Mucosa of stomach (tissue), 1 donor: ENCODE measurements around the gene CBX8.

ENCODE experiments used
- H3K27me3 ChIP-seq: one replicate; pipeline ENCODE4 v1.7.0; 2013; ENCODE audit warnings: mild to moderate bottlenecking, low read length; ENCODE audit not compliant: control insufficient read depth, insufficient read depth
- H3K36me3 ChIP-seq: one replicate; pipeline ENCODE4 v1.7.0; 2013; ENCODE audit warnings: low read length; ENCODE audit not compliant: control insufficient read depth, insufficient read depth
- H3K4me1 ChIP-seq: one replicate; pipeline ENCODE4 v1.7.0; 2013; ENCODE audit warnings: mild to moderate bottlenecking, low read length; ENCODE audit not compliant: control insufficient read depth, insufficient read depth
- H3K4me3 ChIP-seq: one replicate; pipeline ENCODE4 v1.7.0; 2013; ENCODE audit warnings: low read length
- H3K9ac ChIP-seq: one replicate; pipeline ENCODE4 v1.7.0; 2013; ENCODE audit warnings: mild to moderate bottlenecking, low read length, moderate library complexity
- H3K9me3 ChIP-seq: one replicate; pipeline ENCODE4 v1.7.0; 2013; ENCODE audit warnings: mild to moderate bottlenecking, low read length, moderate library complexity; ENCODE audit not compliant: control insufficient read depth
- donor health status: Pancreatic carcinoma.

CBX8 gene

GRCh38 chr17:79797492-79798298 is 818 bp upstream of the CBX8 start:
- no peaks in the 10 kb centered on the region for H3K36me3 ChIP-seq
- peaks cover 57% of the 10 kb centered on the region for H3K4me1 ChIP-seq
- peaks cover 4% of the 10 kb centered on the region for H3K9me3 ChIP-seq
- no peak overlapping the region for H3K9ac ChIP-seq
- H3K4me3 ChIP-seq, result no peak overlapping the region
- H3K27me3 ChIP-seq, result peaks cover 66% of the 10 kb centered on the region

GRCh38 chr17:79796444-79796762 is 474 bp downstream of the CBX8 start:
- peaks cover 4% of the 10 kb centered on the region for H3K9me3 ChIP-seq
- peaks cover 66% of the 10 kb centered on the region for H3K27me3 ChIP-seq
- peaks cover 58% of the 10 kb centered on the region for H3K4me1 ChIP-seq
- H3K9ac ChIP-seq, result peak overlapping the region; percentile 74
- no peaks in the 10 kb centered on the region for H3K36me3 ChIP-seq
- H3K4me3 ChIP-seq, result peak overlapping the region; percentile 46

GRCh38 chr17:79795795-79796443 is 958 bp downstream of the CBX8 start:
- Histone ChIP-seq H3K9ac (no peak overlapping the region), H3K4me1 (peaks cover 58% of the 10 kb centered on the region), H3K4me3 (peak overlapping the region; percentile 46), H3K36me3 (no peaks in the 10 kb centered on the region), H3K9me3 (peaks cover 4% of the 10 kb centered on the region), H3K27me3 (peaks cover 66% of the 10 kb centered on the region)

GRCh38 chr17:79794659-79795511 is 2.0 kb downstream of the CBX8 start:
- Histone ChIP-seq H3K4me1 (peaks cover 55% of the 10 kb centered on the region), H3K36me3 (no peaks in the 10 kb centered on the region), H3K27me3 (peaks cover 66% of the 10 kb centered on the region), H3K4me3 (no peak overlapping the region), H3K9me3 (no peaks in the 10 kb centered on the region), H3K9ac (no peak overlapping the region)

- H3K4me3 ChIP-seq, result no peak overlapping the region
- H3K4me1 ChIP-seq, result peaks cover 46% of the 10 kb centered on the region
- H3K36me3 ChIP-seq, result no peaks in the 10 kb centered on the region
- H3K9ac ChIP-seq, result no peak overlapping the region
- no peaks in the 10 kb centered on the region for H3K9me3 ChIP-seq
- peaks cover 66% of the 10 kb centered on the region for H3K27me3 ChIP-seq
Measured at GRCh38 chr17:79793924-79794304, 3.0 kb downstream of the CBX8 start.

- peaks cover 39% of the 10 kb centered on the region for H3K4me1 ChIP-seq
Measured at GRCh38 chr17:79792984-79793923, 3.6 kb downstream of the CBX8 start.

GRCh38 chr17:79792341-79792871 is 4.5 kb downstream of the CBX8 start:
- Histone ChIP-seq H3K27me3 (peaks cover 63% of the 10 kb centered on the region), H3K9ac (no peak overlapping the region), H3K4me1 (peaks cover 34% of the 10 kb centered on the region), H3K4me3 (no peak overlapping the region), H3K36me3 (no peaks in the 10 kb centered on the region), H3K9me3 (no peaks in the 10 kb centered on the region)

More at GRCh38 chr17:79792984-79793923, 3.6 kb downstream of the CBX8 start:
- Histone ChIP-seq H3K9ac (no peak overlapping the region), H3K27me3 (peaks cover 66% of the 10 kb centered on the region), H3K9me3 (no peaks in the 10 kb centered on the region), H3K36me3 (no peaks in the 10 kb centered on the region), H3K4me3 (no peak overlapping the region)

GRCh38 chr17:79791735-79792161 is 5.1 kb downstream of the CBX8 start:
- Histone ChIP-seq H3K9me3 (no peaks in the 10 kb centered on the region), H3K27me3 (peaks cover 69% of the 10 kb centered on the region), H3K36me3 (no peaks in the 10 kb centered on the region), H3K4me1 (peaks cover 34% of the 10 kb centered on the region), H3K4me3 (no peak overlapping the region), H3K9ac (no peak overlapping the region)

- peaks cover 75% of the 10 kb centered on the region for H3K27me3 ChIP-seq
- no peak overlapping the region for H3K4me3 ChIP-seq
Measured at GRCh38 chr17:79790805-79791734, 5.8 kb downstream of the CBX8 start.

GRCh38 chr17:79789943-79790804 is 6.7 kb downstream of the CBX8 start:
- Histone ChIP-seq H3K9ac (no peak overlapping the region), H3K4me3 (no peak overlapping the region)

More at GRCh38 chr17:79790805-79791734, 5.8 kb downstream of the CBX8 start:
- Histone ChIP-seq H3K9me3 (no peaks in the 10 kb centered on the region), H3K9ac (no peak overlapping the region), H3K4me1 (peaks cover 29% of the 10 kb centered on the region), H3K36me3 (no peaks in the 10 kb centered on the region)

More at GRCh38 chr17:79789943-79790804, 6.7 kb downstream of the CBX8 start:
- Histone ChIP-seq H3K9me3 (no peaks in the 10 kb centered on the region), H3K27me3 (peaks cover 84% of the 10 kb centered on the region), H3K4me1 (peaks cover 25% of the 10 kb centered on the region), H3K36me3 (no peaks in the 10 kb centered on the region)
